Urinary bladder (tissue), 4 donors: ENCODE data around the gene SHLD1. TPM values are rescaled to one million over a fixed set of nuclear protein-coding genes. Genes with fewer than 3 reads are reported as not detected.
"Not testable (repeated sequence)": the region's sequence is repeated elsewhere in the genome, so short reads cannot be mapped to it uniquely, and the experiment has no call there.

ENCODE experiments used
- DNase-seq: peaks from one replicate; pipeline ENCODE4 v3.0.0-alpha.2; 2015; ENCODE audit errors: extremely low spot score
- H3K27ac ChIP-seq: one replicate; pipeline ENCODE4 v1.5.1; 2013; ENCODE audit warnings: low read depth, mild to moderate bottlenecking, moderate library complexity
- H3K36me3 ChIP-seq: one replicate; pipeline ENCODE4 v1.6.1; 2013; ENCODE audit warnings: mild to moderate bottlenecking, moderate library complexity; ENCODE audit not compliant: insufficient read depth
- H3K4me1 ChIP-seq: one replicate; pipeline ENCODE4 v1.6.1; 2013; ENCODE audit warnings: mild to moderate bottlenecking, moderate library complexity; ENCODE audit not compliant: insufficient read depth
- H3K4me3 ChIP-seq: one replicate; pipeline ENCODE4 v1.5.1; 2013; ENCODE audit warnings: low read depth, low read length
- WGBS: extraction: QIAGEN DNeasy Blood & Tissue Kit; methylation state at CpG from one replicate; pipeline ENCODE4 v1.1.7; 2013; 5-methylcytosine and 5-hydroxymethylcytosine counted together
- polyA plus RNA-seq: library from polyadenylated mRNA; stranded (reverse); fragments of 200-250 nt; gene quantifications from one replicate; pipeline ENCODE4 v1.2.3, GENCODE V29; 2013
- total RNA-seq: library from RNA; depleted of rRNA; stranded (reverse); fragments of >200 nt; gene quantifications from one replicate; pipeline ENCODE4 v1.2.3, GENCODE V29; 2014
- donor health status: healthy with polysubstance abuse.
- donor health status: healthy.

SHLD1 gene
- total and polyA plus RNA-seq, 2 donors = 3.6 to 6.5 TPM

DNA sequence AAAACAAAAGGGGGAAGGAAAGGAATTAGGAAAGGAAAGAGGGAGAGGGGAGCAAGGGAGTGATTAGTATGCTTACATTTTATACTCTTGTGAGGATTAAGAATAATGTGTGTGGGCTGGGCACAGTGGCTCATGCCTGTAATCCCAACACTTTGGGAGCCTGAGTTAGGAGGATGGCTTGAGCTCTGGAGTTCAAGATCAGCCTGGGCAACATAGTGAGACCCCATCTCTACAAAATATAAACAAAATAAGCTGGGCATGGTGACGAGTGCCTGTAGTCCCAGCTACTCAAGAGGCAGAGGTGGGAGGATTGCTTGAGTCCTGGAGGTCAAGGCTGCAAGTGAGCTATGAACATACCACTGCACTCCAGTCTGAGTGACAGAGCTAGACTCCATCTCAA lies 47.0 kb downstream of the SHLD1 start:
- no peaks in the 10 kb centered on the region for H3K4me1 ChIP-seq
- no peak overlapping the region for H3K27ac ChIP-seq
- no peak for DNase-seq
- H3K4me3 ChIP-seq = no peak overlapping the region
- WGBS = 79% methylated on average over 1 of the region's 1 CpG
- peaks cover 2% of the 10 kb centered on the region for H3K36me3 ChIP-seq

DNA sequence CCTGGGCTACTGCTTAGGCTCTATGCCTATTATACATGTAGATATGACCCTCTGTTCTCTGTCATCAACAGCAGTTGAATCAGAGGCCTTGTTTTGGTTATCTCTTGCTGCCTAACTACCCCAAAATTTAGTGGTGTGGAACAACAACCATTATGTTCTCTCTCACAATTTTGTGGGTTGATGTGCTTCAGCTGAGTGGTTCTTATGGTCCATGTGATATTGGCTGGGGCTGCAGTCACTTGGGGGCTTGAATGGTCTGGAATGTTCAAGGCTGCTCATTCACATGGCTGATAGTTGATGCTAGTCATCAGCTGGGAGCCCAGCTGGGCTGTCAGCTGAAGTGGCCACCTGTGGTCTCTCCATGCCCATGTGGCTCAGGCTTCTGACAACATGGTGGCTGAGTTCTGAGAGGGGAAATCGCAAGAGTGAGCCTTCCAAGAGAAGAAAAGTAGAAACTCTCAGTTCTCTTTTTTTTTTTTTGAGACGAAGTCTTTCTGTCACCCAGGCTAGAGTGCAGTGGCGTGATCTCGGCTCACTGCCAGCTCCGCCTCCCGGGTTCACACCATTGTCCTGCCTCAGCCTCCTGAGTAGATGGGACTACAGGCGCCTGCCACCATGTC lies 47.8 kb downstream of the SHLD1 start:
- 80% methylated on average over 7 of the region's 7 CpGs for WGBS
- H3K4me1 ChIP-seq = no peaks in the 10 kb centered on the region
- no peak overlapping the region for H3K4me3 ChIP-seq
- DNase-seq = no peak
- no peak overlapping the region for H3K27ac ChIP-seq
- H3K36me3 ChIP-seq = peaks cover 2% of the 10 kb centered on the region

DNA sequence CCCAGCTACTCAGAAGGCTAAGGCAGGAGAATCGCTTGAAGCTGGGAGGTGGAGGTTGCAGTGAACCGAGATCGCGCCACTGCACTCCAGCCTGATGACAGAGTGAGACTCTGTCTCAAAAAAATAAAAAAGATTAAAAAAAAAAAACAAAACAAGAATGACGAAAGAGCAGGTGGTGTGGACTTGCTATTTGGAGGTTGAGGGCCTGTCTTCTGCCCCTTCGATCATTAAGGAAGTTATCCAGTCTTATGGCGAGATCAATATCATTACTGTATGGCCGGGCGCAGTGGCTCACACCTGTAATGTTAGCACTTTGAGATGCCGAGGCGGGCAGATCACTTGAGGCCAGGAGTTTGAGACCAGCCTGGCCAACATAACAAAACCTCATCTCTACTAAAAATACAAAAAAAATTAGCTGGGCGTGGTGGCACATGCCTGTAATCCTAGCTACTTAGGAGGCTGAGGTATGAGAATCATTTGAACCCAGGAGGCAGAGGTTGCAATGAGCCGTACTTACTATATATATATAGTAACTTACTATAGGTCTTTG lies 53.6 kb downstream of the SHLD1 start:
- WGBS = 92% methylated on average over 13 of the region's 13 CpGs
- not testable (repeated sequence) for DNase-seq, H3K4me1 ChIP-seq, H3K4me3 ChIP-seq, H3K27ac ChIP-seq, H3K36me3 ChIP-seq

DNA sequence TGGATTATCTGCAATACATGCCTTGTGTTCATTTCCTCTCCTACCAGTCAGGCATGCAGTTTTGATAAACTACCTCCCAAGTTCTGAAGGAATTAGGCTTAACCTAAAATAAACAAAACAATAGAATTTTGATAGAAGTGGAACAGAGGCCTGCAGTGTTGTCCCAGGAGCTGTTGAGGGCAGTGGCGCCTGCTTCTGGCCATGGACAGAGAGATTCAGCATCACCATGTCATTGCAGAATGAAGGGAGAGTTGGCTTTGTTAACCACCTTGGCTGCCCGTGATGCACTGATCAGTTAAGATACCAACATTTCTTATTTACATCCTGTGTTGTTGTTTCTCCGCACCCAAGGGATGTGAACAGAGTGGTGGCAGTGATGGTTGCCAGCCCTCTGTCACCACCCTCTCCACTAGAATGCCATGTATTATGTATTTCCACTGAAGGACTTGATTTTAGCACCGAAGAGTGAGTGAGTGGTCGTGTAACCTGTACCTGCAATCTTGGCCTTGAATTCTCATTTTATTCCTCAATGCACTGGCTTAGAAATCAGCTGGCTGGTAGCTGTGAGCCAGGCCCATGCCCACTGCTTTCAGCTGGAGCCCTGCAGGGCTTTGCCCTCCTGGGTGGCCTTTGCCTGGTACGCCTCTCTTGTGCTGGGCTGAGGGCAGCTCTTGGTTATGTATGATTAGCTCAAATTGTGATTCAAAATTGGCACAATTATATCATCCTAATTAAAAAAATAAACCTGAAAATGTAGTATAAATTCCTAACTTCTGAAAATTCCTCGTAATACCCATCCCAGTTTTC lies 56.5 kb downstream of the SHLD1 start:
- Histone ChIP-seq H3K27ac (no peak overlapping the region), H3K4me3 (no peak overlapping the region), H3K4me1 (no peaks in the 10 kb centered on the region), H3K36me3 (no peaks in the 10 kb centered on the region)
- DNase-seq = no peak
- WGBS = 91% methylated on average over 7 of the region's 7 CpGs

DNA sequence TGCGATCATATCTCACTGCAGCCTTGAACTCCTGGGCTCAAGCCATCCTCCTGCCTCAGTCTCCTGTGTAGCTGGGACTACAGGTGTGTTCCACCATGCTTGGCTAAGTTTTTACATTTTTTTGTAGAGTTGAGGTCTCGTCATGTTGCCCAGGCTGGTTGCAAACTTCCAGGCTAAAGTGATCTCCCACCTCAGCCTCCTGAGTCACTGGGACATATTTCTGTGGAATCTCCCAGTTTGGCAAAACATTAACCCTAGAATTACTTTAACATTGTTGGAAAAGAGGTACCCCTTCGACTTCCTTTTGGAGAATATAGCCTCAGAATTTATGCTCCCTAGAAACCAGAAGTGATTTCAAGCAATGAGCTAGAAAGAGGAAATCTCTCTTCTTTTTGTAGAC lies 57.2 kb downstream of the SHLD1 start:
- no peaks in the 10 kb centered on the region for H3K4me1 ChIP-seq
- no peak for DNase-seq
- H3K36me3 ChIP-seq = no peaks in the 10 kb centered on the region
- no peak overlapping the region for H3K27ac ChIP-seq
- 78% methylated on average over 3 of the region's 3 CpGs for WGBS
- no peak overlapping the region for H3K4me3 ChIP-seq

DNA sequence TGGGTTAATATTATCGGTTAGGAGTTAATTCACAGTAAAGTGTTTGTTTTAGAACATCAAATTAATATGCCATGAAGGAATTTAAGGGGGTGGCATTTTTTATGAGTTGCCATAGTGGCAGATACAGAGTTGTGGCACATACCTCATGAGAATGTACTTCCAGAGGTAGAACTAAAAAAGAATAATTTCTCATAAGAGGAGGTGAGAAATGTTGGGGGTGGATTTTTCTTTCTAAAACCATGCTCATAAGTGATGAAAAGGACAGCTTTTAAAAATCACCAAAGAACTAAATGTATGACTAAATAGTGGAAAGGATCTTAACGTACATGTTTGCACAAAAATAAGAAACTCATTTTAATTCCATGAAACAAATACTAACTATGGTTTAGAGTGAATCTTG lies 58.7 kb downstream of the SHLD1 start:
- no peaks in the 10 kb centered on the region for H3K4me1 ChIP-seq
- 67% methylated on average over 2 of the region's 2 CpGs for WGBS
- H3K27ac ChIP-seq = no peak overlapping the region
- no peak for DNase-seq
- H3K4me3 ChIP-seq = no peak overlapping the region
- H3K36me3 ChIP-seq = no peaks in the 10 kb centered on the region

DNA sequence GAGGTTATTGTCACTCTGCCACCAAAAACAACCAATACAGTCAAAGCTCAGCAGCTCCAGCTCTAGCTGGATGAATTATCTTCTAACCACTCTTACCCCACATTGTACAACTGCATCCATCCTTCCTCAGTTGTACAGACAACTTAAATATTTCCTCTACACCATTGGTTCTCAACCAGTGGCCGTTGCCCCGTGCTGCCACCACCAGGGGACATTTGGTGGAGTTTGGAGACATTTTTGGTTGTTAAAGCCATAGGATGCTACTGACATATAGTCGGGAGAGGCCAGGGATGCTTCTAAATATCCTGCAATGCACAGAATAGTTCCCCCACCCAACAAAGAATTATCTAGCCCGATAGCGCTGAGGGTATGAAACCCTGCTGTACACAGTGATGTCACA lies 59.3 kb downstream of the SHLD1 start:
- Histone ChIP-seq H3K4me3 (no peak overlapping the region), H3K27ac (no peak overlapping the region), H3K4me1 (no peaks in the 10 kb centered on the region), H3K36me3 (no peaks in the 10 kb centered on the region)
- WGBS = 85% methylated on average over 5 of the region's 5 CpGs
- no peak for DNase-seq

DNA sequence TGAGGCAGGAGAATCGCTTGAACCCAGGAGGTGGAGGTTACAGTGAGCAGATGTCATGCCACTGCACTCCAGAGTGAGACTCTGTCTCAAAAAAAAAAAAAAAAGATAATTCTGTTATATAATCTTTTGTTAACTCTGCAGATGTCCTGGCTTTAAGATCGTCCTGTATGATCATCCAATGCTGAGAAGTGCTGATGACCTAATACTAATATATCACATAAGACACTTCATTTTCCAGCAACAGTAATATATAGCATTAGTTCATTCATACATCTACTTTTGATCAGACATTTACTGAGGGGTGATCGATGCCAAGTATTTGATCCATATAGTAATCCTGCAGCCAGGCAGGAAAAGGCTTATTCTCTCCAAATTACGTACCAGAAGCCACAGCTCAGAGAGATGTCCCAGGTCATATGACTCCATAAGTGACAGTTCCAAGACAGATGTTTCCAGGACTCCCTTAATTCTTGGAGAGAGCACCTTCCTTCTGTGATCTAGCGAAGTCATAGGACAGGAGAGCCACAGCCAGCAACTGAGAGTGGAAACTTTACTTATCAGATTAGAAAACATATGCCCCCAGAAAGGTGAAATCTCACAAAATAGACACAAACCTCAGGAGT lies 60.7 kb downstream of the SHLD1 start:
- no peaks in the 10 kb centered on the region for H3K4me1 ChIP-seq
- no peak overlapping the region for H3K4me3 ChIP-seq
- H3K27ac ChIP-seq = no peak overlapping the region
- no peak for DNase-seq
- no peaks in the 10 kb centered on the region for H3K36me3 ChIP-seq
- 85% methylated on average over 5 of the region's 5 CpGs for WGBS

DNA sequence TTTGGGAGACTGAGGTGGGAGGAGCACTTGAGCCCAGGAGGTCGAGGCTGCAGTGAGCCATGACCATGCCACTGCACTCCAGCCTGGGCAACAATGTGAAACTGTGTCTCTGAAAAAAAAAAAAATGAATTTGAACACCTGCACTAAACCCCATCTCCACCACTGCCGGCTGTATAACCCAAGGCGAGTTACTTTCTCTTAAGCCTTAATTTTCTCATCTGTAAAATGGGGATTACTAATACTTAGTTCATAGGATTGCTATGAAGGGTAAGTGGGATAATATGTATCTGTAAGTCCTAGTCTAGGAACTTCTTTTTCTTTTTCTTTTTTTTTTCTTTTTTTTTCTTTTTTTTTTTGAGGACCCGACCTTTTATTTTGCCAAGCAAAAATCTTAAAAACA lies 61.5 kb downstream of the SHLD1 start:
- H3K4me3 ChIP-seq = no peak overlapping the region
- no peak for DNase-seq
- WGBS = 95% methylated on average over 4 of the region's 4 CpGs
- H3K27ac ChIP-seq = no peak overlapping the region
- H3K36me3 ChIP-seq = no peaks in the 10 kb centered on the region
- no peaks in the 10 kb centered on the region for H3K4me1 ChIP-seq

DNA sequence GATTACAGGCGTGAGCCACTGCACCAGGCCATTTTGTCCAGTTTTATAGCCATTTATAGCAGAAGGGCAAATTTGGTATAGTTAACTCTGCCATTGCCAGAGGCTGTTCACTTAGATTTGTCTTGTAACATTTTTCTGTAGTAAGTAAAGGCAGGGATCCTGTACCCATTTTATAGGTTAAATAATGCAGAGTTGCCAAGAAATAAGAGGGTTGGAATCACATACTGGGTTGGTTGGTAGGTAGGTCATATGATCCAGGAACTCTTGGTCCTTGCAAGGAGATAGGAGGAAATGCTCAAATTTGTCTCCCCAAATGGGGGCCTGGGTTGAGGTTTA lies 68.1 kb downstream of the SHLD1 start:
- WGBS = 83% methylated on average over 1 of the region's 1 CpG

DNA sequence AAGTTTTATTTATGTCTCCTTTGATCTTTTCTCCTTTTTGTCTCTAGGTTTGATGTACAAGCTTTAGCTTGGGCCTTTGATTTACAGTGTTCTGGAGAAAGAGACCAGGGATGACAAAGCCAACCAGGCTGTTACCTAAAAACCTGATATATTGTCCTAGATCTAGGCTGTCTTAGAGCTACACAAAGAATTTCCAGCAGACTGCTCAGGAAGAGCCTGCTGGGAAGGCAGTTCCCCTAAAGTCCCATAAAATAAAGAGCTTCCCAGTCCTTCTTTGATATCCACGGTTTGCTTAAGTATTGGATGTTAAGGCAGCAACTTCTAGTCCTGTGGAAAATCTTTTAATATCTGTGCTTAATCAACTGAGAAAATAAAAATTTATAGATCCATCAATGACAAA lies 70.5 kb downstream of the SHLD1 start:
- Histone ChIP-seq H3K4me1 (peaks cover 1% of the 10 kb centered on the region), H3K36me3 (no peaks in the 10 kb centered on the region), H3K27ac (no peak overlapping the region), H3K4me3 (no peak overlapping the region)
- DNase-seq = no peak
- WGBS = 41% methylated on average over 1 of the region's 1 CpG

More for the DNA sequence above, 68.1 kb downstream of the SHLD1 start:
- no peak overlapping the region for H3K4me3 ChIP-seq
- no peak overlapping the region for H3K27ac ChIP-seq
- peaks cover 1% of the 10 kb centered on the region for H3K4me1 ChIP-seq
- no peak for DNase-seq
- H3K36me3 ChIP-seq = no peaks in the 10 kb centered on the region

DNA sequence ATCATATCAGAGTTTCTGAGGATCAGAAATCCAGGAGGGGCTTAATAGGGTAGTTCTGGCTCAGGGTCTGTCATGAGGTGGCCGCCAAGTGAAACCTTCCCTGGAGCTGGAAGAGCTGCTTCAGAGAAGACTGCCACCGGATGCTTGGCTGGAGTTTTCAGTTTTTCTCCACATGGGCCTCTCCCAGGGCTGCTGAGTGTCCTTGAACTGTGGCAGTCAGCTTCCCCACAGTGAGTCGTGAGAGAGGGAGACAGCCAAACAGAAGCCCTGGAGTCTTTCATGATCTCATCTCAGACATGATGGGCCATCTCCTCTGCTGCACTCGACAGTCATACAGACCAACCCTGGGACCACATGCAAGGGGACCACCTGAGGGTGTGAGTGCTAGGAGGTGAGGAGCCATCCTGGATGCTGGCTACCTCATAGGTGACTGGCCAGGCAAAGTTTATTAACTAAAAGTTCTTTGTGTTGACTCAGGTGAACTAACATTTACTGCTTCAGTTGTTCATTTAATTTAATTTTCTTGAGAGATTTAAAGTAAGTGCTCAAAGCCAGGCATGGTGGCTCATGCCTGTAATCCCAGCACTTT lies 71.5 kb downstream of the SHLD1 start:
- WGBS = 77% methylated on average over 4 of the region's 4 CpGs
- H3K36me3 ChIP-seq = no peaks in the 10 kb centered on the region
- H3K27ac ChIP-seq = no peak overlapping the region
- peaks cover 1% of the 10 kb centered on the region for H3K4me1 ChIP-seq
- H3K4me3 ChIP-seq = no peak overlapping the region
- DNase-seq = no peak

DNA sequence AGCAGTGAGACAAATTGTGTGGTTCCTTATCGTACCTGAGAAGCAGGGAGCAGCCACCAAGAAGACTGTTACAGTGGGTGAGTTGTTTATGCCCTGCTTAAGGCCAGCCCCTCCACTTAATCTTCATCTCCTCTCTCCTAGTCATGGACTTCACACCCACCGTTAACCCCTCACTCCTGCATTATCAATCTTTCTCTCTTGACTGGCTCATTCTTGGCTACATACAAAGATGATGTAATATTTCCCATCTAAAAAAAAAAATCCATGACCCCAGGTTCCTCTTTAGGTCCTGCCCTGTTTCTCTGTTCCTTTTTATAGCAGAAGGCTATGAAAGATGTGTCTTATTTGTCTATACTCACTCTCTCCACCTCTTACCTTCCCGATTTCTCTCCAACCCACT lies 72.4 kb downstream of the SHLD1 start:
- DNase-seq = no peak
- H3K4me1 ChIP-seq = peaks cover 1% of the 10 kb centered on the region
- no peak overlapping the region for H3K4me3 ChIP-seq
- WGBS = 77% methylated on average over 3 of the region's 3 CpGs
- no peaks in the 10 kb centered on the region for H3K36me3 ChIP-seq
- H3K27ac ChIP-seq = no peak overlapping the region
